ENCODE data around the gene PLXDC2. TPM values are rescaled to one million over a fixed set of nuclear protein-coding genes. Genes with fewer than 3 reads are reported as not detected.
A peak's percentile ranks its signal among the peaks of the same experiment; 100 is the strongest.

PLXDC2 gene
- total RNA-seq, 1 experiment from 2014 or later: 38.7 TPM

DNA sequence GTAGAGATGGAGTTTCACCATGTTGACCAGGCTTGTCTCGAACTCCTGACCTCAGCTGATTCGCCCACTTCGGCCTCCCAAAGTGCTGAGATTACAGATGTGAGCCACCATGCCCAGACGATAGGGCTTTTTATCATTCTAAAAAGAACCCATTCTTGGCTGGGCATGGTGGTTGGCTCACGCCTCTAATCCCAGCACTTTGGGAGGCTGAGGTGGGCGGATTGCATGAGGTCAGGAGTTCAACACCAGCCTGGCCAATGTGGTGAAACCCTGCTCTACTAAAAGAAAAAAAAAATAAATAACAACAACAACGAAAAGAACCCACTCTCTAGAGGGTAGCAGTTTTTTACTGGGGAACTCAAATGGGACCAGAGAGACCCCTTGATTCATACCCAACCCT, 112.7 kb downstream of the PLXDC2 start:
- Mint-ChIP-seq H3K27me3 (ENCODE audit: low read depth) (no peaks in the 10 kb centered on the region), H3K4me3 (no peak overlapping the region), H3K9me3 (no peaks in the 10 kb centered on the region), H3K27ac (peak overlapping the region in 1 of 3 experiments; percentile 16; a peak in 1 of 7 replicates), H3K4me1 (peaks cover 30 to 35% of the 10 kb centered on the region in 2 experiments), H3K36me3 (ENCODE audit: insufficient read depth in 1 of 3, low read depth in 3 of 3) (peaks cover 0 to 3% (median 1%) of the 10 kb centered on the region in 3 experiments; a peak in 3 of 7 replicates)
- Histone ChIP-seq H3K9me3 (ENCODE audit: control insufficient read depth, low read depth, low read length) (no peaks in the 10 kb centered on the region), H3K18ac (ENCODE audit: insufficient read length, low read depth, low read length) (no peak overlapping the region), H3K79me1 (ENCODE audit: insufficient read depth, low read depth, low read length, poor library complexity, severe bottlenecking) (peaks cover 2% of the 10 kb centered on the region), H3K4me1 (ENCODE audit: insufficient read depth, low read length) (peaks cover 3% of the 10 kb centered on the region; the same call in 1 of the 2 replicates), H3K27me3 (ENCODE audit: insufficient read depth, low read length) (no peaks in the 10 kb centered on the region), H3K79me2 (ENCODE audit: insufficient read depth, low read length) (no peaks in the 10 kb centered on the region), H3K4ac (ENCODE audit: low read depth, low read length) (no peak overlapping the region), H4K91ac (ENCODE audit: insufficient read length, low read depth, low read length) (no peak overlapping the region), H3K4me2 (ENCODE audit: insufficient read depth, insufficient read length, low read length) (no peak overlapping the region), H3K27ac (ENCODE audit: insufficient read length, low read depth, low read length) (no peak overlapping the region), H2BK120ac (ENCODE audit: low read depth, low read length, poor library complexity, severe bottlenecking) (no peak overlapping the region), H4K20me1 (ENCODE audit: control insufficient read depth, insufficient read depth, insufficient read length) (no peaks in the 10 kb centered on the region), H2BK20ac (ENCODE audit: low read depth, low read length, poor library complexity, severe bottlenecking) (no peak overlapping the region), H3K23ac (ENCODE audit: insufficient read length, low read depth, low read length) (no peak overlapping the region), H3K14ac (ENCODE audit: insufficient read depth, low read length) (no peak overlapping the region), H3T11ph (ENCODE audit: low read length) (no peak overlapping the region), H3K23me2 (ENCODE audit: insufficient read length, low read depth, low read length, poor library complexity, severe bottlenecking) (no peaks in the 10 kb centered on the region), H2BK5ac (ENCODE audit: insufficient read length, low read length) (no peak overlapping the region), H3K9ac (ENCODE audit: extremely low read depth, insufficient read length, low read length) (no peak overlapping the region), H2BK12ac (ENCODE audit: insufficient read length, low read depth, low read length) (no peak overlapping the region), H4K5ac (ENCODE audit: insufficient read length, low read depth, low read length) (no peak overlapping the region), H4K8ac (replicated peaks; ENCODE audit: insufficient read length, low read depth, low read length) (no peak overlapping the region), H2BK15ac (ENCODE audit: low read depth, low read length) (no peak overlapping the region), H3K56ac (ENCODE audit: insufficient read length, low read depth, low read length) (no peak overlapping the region), H2AFZ (ENCODE audit: low read length) (no peak overlapping the region), H2AK5ac (ENCODE audit: insufficient read length, low read length) (no peak overlapping the region)
- TF ChIP-seq, protein P1, sequence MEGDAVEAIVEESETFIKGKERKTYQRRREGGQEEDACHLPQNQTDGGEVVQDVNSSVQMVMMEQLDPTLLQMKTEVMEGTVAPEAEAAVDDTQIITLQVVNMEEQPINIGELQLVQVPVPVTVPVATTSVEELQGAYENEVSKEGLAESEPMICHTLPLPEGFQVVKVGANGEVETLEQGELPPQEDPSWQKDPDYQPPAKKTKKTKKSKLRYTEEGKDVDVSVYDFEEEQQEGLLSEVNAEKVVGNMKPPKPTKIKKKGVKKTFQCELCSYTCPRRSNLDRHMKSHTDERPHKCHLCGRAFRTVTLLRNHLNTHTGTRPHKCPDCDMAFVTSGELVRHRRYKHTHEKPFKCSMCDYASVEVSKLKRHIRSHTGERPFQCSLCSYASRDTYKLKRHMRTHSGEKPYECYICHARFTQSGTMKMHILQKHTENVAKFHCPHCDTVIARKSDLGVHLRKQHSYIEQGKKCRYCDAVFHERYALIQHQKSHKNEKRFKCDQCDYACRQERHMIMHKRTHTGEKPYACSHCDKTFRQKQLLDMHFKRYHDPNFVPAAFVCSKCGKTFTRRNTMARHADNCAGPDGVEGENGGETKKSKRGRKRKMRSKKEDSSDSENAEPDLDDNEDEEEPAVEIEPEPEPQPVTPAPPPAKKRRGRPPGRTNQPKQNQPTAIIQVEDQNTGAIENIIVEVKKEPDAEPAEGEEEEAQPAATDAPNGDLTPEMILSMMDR (conservative IDR thresholded peaks at IDR 0.05): no peak
- DNase-seq: no peak
- WGBS (ENCODE audit: extremely low coverage, insufficient read length, low lambda C conversion rate): no CpG with 5 or more reads among the region's 7 CpGs

Data from H9 (cell line).